Bronchial epithelial cell (primary cell): ENCODE results near the gene IGFLR1. TPM values are rescaled to one million over a fixed set of nuclear protein-coding genes. Genes with fewer than 3 reads are reported as not detected.

Experiments
- DNase-seq: peaks from one replicate; pipeline ENCODE4 v3.0.0-alpha.2; 2010; ENCODE audit warnings: low read depth
- FAIRE-seq: peaks from 2 replicates; lab custom pipeline; 2011; peaks lifted over from hg19 to GRCh38; lab: Jason Lieb, UNC
- H3K27me3 ChIP-seq: 2 replicates; pipeline ENCODE4 v1.5.1; 2011; ENCODE audit warnings: low read length; ENCODE audit not compliant: control insufficient read depth, insufficient read depth
- H3K36me3 ChIP-seq: 2 replicates; pipeline ENCODE4 v1.5.1; 2011; ENCODE audit warnings: low read length; ENCODE audit not compliant: control insufficient read depth, insufficient read depth
- H3K4me3 ChIP-seq: 2 replicates; pipeline ENCODE4 v1.5.1; 2011; ENCODE audit warnings: mild to moderate bottlenecking, low read depth, low read length, control low read depth
- total RNA-seq: library from RNA; depleted of rRNA; stranded (reverse); fragments of >200 nt; gene quantifications from 2 replicates; pipeline ENCODE4 v1.2.1, GENCODE V29; 2014
- TF ChIP-seq, protein P1 (sequence below): IDR thresholded peaks from 2 replicates; pipeline ENCODE4 v1.5.1; 2011; ENCODE audit warnings: mild to moderate bottlenecking, moderate library complexity, low read length, control low read depth, inconsistent platforms; ENCODE audit not compliant: insufficient read depth, severe bottlenecking

The IGFLR1 gene, protein sequence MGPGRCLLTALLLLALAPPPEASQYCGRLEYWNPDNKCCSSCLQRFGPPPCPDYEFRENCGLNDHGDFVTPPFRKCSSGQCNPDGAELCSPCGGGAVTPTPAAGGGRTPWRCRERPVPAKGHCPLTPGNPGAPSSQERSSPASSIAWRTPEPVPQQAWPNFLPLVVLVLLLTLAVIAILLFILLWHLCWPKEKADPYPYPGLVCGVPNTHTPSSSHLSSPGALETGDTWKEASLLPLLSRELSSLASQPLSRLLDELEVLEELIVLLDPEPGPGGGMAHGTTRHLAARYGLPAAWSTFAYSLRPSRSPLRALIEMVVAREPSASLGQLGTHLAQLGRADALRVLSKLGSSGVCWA
- 0.13 and 0.26 TPM in 2 replicates for total RNA-seq

DNA sequence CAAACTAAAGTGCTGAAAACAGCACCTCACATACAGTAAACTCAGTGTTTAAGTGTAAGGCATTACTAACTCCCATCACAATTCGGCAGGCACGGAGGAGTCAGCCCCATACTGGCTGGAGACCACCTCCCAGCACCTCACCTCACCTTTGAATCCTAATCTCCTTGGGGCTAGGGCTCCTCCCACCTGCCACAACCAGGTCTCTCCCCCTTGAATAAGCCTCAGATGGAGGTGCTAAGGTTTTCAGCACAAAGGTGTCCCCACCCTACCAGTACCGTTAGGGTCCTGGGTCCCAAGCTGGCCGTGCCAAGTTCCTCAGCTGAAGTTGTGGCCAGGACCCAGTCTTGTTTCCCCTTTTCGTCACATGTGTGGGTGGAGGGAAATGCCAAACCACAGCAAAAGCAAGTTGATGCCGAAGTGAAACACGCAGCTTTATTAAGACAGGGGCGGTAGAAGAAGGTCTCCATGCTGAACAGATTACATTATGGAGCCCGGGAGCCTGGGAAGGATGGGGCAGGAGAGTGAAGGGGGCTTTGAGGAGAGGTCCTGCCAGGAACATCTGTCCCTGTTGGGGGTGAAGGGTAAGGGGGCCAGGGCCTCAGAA is at the start of gene IGFLR1:
TSS of gene IGFLR1 (minus strand) at position 332 of the 604 bp plus-strand sequence. CDS start 1,272 bp downstream, outside the sequence.
- TF ChIP-seq, protein P1, sequence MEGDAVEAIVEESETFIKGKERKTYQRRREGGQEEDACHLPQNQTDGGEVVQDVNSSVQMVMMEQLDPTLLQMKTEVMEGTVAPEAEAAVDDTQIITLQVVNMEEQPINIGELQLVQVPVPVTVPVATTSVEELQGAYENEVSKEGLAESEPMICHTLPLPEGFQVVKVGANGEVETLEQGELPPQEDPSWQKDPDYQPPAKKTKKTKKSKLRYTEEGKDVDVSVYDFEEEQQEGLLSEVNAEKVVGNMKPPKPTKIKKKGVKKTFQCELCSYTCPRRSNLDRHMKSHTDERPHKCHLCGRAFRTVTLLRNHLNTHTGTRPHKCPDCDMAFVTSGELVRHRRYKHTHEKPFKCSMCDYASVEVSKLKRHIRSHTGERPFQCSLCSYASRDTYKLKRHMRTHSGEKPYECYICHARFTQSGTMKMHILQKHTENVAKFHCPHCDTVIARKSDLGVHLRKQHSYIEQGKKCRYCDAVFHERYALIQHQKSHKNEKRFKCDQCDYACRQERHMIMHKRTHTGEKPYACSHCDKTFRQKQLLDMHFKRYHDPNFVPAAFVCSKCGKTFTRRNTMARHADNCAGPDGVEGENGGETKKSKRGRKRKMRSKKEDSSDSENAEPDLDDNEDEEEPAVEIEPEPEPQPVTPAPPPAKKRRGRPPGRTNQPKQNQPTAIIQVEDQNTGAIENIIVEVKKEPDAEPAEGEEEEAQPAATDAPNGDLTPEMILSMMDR = no peak
- Histone ChIP-seq H3K4me3 (no peak within 1 kb of the TSS), H3K27me3 (no peaks in the 10 kb centered on the region), H3K36me3 (peaks cover 11% of the 10 kb centered on the region)
- FAIRE-seq (no peak), DNase-seq (no peak)

DNA sequence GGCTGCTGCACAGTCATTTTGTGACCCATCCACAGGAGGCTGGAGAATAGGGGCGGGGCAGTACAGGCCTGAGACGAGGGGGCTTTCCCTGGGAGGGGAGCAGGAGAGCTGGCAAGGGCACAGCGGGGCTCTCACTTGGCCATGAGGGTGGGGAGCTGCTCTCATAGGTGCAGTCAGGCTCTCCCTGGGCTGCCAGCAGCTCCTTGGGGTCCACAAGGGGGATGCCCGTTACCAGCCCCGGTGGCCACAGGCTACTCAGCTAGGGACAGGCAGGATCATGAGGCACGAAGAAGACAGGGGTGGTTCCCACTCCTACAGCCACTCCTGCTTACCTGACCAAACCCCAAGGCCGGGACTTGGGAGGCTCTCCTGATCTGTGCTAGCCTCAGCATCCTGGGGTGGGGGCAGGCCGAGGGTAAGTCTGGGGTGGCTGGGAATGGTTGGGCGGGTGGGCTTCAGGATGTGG is 49.6 kb upstream of the IGFLR1 start:
- no peak overlapping the region for H3K4me3 ChIP-seq

DNA sequence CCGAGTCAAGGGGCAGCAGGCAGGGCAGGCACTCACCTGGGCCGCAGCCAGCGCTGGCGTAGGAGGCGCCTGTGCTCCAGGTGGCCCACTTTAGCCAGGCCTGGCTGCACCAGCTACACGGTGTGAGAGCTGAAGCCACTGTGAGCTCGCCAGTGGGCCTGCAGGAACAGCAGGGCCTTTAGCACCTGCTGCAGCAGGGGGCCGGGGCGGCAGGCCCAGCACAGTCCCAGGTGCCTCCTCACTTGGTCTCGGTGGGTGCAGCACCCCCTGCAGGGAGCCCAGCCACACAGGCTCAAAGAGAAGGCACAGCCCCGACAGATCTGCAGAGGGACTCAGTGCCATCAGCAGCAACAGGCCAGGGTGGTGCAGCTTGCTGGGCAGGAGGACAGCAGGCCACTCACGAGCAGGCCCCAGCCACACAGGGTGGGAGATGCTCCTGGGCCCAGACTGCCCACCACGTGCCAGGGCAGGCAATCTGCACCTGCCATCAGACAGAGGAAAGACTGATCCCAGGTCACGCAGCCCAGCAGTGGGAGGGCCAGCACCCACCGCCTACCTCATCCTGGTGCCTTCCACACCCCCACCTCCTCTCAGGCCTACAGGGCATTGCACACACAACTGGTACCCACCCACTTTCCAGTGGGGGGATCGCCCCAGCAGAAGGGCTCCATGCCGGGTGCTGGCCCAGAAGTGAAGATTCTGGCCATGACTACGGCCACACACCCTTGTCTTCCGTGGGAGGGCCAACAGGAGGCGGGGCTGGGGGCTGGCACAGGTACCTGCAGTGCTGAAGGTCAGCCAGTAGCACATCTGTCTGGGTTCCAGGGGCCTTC is 48.9 kb upstream of the IGFLR1 start:
- no peak for DNase-seq
- H3K4me3 ChIP-seq = no peak overlapping the region
- H3K27me3 ChIP-seq = peaks cover 3% of the 10 kb centered on the region
- no peak for FAIRE-seq
- H3K36me3 ChIP-seq = no peaks in the 10 kb centered on the region
- TF ChIP-seq, protein P1 = no peak

More for the DNA sequence above, 49.6 kb upstream of the IGFLR1 start:
- peaks cover 7% of the 10 kb centered on the region for H3K27me3 ChIP-seq
- TF ChIP-seq, protein P1 = no peak
- FAIRE-seq = no peak
- DNase-seq = no peak
- H3K36me3 ChIP-seq = no peaks in the 10 kb centered on the region

DNA sequence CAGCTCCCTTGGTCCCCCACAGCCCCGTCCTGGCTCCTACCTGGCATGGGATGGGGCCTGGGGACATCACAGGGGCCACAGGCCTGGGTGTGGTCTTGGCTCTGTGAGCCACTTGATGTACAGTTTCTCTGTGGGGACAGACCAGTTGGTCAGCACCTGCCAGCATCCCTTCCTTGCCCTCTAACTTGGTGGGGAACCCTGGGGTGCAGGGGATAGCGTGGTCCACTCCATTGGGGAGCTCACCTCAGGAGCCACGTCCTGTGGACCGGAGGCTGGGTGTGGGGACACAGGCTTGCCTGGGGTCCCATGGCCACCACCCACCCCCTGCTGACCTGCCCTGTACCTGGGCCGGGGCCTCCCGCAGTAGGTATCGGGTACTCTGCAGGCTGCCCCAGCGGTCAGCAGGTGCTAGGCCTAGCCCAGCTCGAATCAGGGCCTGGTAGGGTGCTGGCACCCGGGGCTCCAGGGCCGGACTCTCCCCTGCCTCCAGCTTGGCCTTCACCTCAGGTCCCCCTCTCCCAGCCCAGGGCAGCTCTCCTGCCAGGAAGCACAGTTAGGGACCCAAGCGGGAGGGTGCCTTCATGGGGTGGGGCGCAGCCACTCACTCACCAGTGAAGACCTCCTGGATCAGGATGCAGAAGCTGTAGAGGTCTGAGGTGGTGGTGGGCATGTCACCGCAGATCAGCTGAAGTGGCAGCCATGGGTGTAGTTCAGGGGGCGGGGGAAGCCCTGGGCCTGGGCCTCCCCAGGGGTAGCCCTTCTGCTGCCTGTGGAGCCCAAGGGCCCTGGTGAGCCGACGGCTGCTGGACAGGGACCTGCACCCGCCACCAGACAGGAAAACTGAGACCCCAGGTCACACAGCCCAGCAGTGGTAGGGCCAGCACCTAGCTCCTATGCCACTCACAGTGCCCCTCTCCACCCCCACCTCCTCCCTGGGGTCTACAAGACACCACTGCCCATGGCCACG is 48.0 kb upstream of the IGFLR1 start:
- DNase-seq (no peak), FAIRE-seq (no peak)
- Histone ChIP-seq H3K4me3 (no peak overlapping the region), H3K36me3 (no peaks in the 10 kb centered on the region), H3K27me3 (no peaks in the 10 kb centered on the region)
- TF ChIP-seq, protein P1 = no peak
